GM12865 (cell line): ENCODE measurements around the gene IP6K2.
"Not testable (repeated sequence)": the region's sequence is repeated elsewhere in the genome, so short reads cannot be mapped to it uniquely, and the experiment has no call there.

Source experiments
- DNase-seq: peaks from one replicate; pipeline ENCODE4 v3.0.0; 2010; ENCODE audit warnings: low read depth
- H3K4me3 ChIP-seq: 2 replicates; pipeline ENCODE4 v1.5.1; 2011; ENCODE audit warnings: mild to moderate bottlenecking, low read depth, low read length, control low read depth
- TF ChIP-seq, protein P1 (sequence below): IDR thresholded peaks from 2 replicates; pipeline ENCODE4 v1.5.1; 2011; ENCODE audit warnings: low read length, control low read depth, low read depth, inconsistent platforms; ENCODE audit not compliant: insufficient read depth; ENCODE audit errors: missing control alignments

IP6K2 gene

DNA sequence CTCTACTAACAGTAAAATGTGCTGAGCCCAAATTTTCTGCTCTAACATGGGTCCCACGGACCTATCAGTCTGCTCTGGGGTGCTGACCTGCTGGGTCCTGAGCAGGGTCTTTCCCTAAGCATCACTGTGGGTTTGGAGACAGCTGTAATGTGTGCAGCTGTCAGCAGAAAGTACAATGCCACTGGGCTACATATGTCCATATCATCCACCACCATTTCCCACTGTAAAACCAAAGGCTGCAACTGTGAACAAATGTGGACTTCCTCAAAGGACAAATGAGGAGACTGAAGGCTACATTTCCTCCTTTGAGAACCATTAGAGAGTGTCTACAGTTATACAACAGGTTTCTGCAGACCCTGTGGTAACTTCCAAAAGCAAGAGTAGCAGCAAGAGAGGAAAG, 33.8 kb upstream of the IP6K2 start:
- H3K4me3 ChIP-seq: no peak overlapping the region
- TF ChIP-seq, protein P1, sequence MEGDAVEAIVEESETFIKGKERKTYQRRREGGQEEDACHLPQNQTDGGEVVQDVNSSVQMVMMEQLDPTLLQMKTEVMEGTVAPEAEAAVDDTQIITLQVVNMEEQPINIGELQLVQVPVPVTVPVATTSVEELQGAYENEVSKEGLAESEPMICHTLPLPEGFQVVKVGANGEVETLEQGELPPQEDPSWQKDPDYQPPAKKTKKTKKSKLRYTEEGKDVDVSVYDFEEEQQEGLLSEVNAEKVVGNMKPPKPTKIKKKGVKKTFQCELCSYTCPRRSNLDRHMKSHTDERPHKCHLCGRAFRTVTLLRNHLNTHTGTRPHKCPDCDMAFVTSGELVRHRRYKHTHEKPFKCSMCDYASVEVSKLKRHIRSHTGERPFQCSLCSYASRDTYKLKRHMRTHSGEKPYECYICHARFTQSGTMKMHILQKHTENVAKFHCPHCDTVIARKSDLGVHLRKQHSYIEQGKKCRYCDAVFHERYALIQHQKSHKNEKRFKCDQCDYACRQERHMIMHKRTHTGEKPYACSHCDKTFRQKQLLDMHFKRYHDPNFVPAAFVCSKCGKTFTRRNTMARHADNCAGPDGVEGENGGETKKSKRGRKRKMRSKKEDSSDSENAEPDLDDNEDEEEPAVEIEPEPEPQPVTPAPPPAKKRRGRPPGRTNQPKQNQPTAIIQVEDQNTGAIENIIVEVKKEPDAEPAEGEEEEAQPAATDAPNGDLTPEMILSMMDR: no peak
- DNase-seq: no peak

DNA sequence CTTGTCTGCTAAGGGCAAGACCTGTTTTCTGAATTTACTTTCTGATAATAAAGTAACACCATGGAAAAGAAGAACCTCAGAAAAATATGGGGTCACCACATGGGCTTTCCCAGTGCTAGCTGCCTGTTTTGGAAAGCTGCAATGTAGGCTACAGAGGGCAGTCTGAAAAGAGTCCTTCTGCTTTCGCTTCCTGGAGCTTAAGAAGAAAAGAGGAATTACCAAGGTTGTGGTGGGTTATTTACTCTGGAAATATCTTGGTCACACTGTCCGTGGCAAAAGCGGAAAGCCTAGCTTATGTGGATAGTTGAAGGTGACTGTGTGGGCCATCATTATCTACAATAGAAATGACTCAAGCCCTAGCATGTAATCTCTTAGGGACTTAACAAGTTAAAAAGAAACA, 31.7 kb upstream of the IP6K2 start:
- no peak for DNase-seq

DNA sequence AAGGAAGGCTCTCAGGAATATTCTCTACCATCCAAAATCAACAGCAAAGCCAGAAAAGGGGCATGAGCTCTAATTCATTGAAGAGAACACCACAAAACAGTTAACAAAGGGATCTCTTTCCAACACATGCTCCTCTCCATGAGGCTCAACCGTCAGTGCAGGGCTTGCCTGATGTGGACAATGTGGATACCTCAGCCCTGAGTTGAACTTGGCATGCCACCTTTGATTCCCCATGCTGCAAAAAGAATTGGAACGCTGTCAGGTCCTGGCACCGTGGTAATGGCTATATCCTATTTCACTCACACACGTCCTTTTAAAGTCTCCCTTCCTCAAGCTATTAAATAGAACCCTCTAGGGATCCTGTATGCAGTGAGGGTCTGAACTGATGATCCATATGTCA, 30.7 kb upstream of the IP6K2 start:
- H3K4me3 ChIP-seq: no peak overlapping the region
- DNase-seq: no peak
- TF ChIP-seq, protein P1: no peak

More for the DNA sequence above, 31.7 kb upstream of the IP6K2 start:
- H3K4me3 ChIP-seq: no peak overlapping the region
- TF ChIP-seq, protein P1: no peak

DNA sequence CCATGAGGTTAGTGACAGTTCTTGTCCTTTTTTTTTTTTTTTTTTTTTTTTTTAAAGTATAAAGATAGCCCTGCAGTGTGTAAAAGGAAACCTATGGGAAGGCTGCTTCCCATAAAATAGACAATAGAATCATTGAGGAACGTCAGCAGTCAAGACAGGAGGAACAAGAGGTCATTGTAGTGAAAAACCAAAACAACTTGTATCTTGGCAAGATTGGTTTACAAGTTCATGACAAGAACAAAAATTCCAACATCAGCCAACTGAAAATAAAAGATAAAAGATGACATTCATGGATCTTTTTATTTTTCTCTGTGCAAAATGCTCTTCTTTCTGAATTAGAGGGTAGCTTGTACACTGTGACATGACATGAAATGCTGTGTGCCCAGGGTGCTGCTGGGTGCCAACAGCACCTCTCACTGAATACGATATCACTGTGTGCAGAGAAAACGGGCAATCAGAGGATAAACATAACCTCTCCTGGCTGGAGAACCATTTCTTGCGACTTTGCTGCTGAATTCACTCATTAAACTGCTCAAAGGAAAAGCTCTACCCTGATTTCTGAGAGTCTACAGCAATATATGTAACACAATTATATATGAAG, 30.1 kb upstream of the IP6K2 start:
- DNase-seq: no peak
- TF ChIP-seq, protein P1: no peak
- no peak overlapping the region for H3K4me3 ChIP-seq

DNA sequence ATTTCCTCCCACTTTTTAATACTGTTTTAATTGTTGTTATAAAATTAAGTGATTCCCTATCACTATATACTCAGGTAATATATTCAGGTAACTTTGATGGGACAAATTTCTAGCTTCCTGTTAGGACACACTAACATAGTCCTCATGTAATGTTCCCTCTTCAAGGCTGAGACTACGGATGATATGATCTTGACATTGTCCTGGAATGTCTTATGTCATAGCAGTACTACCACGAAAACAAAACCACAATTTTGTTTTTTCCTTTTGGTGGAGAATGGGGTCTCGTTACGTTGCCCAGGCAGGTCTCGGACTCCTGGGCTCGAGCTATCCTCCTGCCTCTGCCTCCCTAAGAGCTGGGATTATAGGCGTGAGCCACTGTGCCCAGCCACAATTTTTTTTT, 26.8 kb upstream of the IP6K2 start:
- no peak overlapping the region for H3K4me3 ChIP-seq
- no peak for DNase-seq
- TF ChIP-seq, protein P1: no peak

DNA sequence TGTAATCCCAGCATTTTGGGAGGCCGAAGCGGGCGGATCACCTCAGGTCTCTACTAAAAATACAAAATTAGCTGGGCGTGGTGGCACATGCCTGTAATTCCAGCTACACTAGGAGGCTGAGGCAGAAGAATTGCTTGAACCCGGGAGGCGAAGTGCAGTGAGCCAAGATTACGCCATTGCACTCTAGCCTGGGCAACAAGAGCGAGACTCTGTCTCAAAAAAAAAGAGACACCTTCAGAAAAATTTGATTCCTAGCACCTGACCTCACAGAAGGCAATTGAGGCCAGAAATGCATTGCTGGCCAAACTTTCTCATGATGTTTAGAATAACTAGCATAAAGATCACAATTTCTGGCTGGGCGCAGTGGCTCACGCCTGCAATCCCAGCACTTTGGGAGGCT, 24.2 kb upstream of the IP6K2 start:
- not testable (repeated sequence) for DNase-seq, H3K4me3 ChIP-seq

DNA sequence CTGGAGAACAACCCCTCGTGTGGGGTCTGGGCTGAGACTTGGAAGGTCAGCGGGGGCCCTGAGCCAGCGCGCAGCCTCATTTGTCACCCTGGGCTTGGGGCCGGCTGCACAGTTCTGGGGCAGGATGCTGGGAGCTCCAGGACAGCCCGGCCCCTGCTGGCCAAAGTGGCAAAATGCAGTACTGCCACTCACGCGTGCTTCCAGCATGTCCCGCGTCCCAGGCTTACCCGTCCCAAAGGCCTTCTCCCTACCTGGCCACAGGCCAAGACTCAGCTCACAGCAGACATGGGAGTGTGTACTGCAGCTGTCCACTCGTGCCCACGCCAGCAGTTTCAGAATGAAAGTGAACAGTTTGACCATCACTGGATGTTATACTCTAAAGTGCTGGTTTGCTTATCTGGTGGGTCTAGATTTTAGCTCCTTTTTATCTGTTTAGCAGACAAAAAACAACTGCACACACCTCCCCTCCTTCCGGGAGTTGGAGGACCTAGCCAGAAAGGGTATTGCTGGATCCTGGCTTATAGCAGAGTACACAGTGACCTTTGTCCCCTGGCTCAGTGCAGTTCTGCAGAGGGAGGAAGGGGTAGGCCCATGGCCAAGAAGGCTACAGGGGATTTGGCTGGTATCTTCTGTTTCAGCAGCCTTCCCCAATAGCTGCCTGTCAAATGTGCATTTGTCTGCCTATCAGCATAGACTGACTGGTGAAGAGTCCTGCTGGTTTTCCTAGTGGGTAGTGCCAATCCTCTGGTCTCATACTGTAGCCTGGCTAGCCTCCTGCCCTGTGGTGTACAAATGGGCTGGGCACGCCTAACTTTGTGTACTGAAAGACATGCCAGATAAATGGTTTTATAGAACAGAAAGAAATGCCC, 23.2 kb upstream of the IP6K2 start:
- DNase-seq: peak; percentile 79
- TF ChIP-seq, protein P1: peak; percentile 91
- no peak overlapping the region for H3K4me3 ChIP-seq
